Measurements from ENCODE around the gene TBC1D1.

TBC1D1 gene

GRCh38 chr4:38092701-38093100 is 201.8 kb downstream of the TBC1D1 start:
- no peak overlapping the region for H3K4me2 ChIP-seq (ENCODE audit: low read length)
- H3K27ac ChIP-seq = no peak overlapping the region
- no peak overlapping the region for H2AFZ ChIP-seq
- no peak overlapping the region for H3K4me3 ChIP-seq (ENCODE audit: low read depth, low read length)
- no peaks in the 10 kb centered on the region for H3K27me3 ChIP-seq (ENCODE audit: control insufficient read depth, insufficient read depth, low read length)
- no peak overlapping the region for H3K9ac ChIP-seq
- H3K9me3 ChIP-seq (ENCODE audit: control insufficient read depth, low read length) = no peaks in the 10 kb centered on the region
- TF ChIP-seq CTCF (IDR thresholded peaks at IDR 0.05) = no peak
- no peaks in the 10 kb centered on the region for H3K79me2 ChIP-seq
- no peaks in the 10 kb centered on the region for H3K36me3 ChIP-seq (ENCODE audit: control insufficient read depth, insufficient read depth, low read length)
- H3K4me1 ChIP-seq = no peaks in the 10 kb centered on the region

DNA sequence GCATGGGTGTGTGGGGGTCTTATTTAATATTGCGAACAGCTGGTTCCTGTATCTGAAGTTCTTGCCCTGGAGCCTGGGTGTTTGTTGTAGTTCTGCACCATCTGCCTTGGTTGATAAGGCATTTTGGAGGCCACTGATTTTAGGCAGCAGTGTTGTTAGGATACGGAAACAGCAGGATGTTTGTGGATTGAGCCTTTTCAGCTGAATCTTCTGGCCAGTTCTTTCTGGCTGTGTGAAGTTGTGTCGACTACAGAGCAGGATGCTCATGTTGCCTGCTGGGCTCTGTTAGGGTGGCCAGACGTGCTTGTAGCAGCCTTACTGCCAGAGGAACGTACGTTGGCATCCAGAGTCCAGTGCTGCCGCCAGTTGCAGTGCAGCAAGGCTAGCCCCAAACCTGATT is 203.5 kb downstream of the TBC1D1 start:
- no peak overlapping the region for H3K4me2 ChIP-seq (ENCODE audit: low read length)
- H2AFZ ChIP-seq = no peak overlapping the region
- no peaks in the 10 kb centered on the region for H3K79me2 ChIP-seq
- no peak overlapping the region for H3K9ac ChIP-seq
- no peaks in the 10 kb centered on the region for H3K27me3 ChIP-seq (ENCODE audit: control insufficient read depth, insufficient read depth, low read length)
- no peaks in the 10 kb centered on the region for H3K36me3 ChIP-seq (ENCODE audit: control insufficient read depth, insufficient read depth, low read length)
- no peak for TF ChIP-seq CTCF (IDR thresholded peaks at IDR 0.05)
- no peak overlapping the region for H3K27ac ChIP-seq
- H3K4me3 ChIP-seq (ENCODE audit: low read depth, low read length) = no peak overlapping the region
- H3K4me1 ChIP-seq = no peaks in the 10 kb centered on the region
- H3K9me3 ChIP-seq (ENCODE audit: control insufficient read depth, low read length) = no peaks in the 10 kb centered on the region

DNA sequence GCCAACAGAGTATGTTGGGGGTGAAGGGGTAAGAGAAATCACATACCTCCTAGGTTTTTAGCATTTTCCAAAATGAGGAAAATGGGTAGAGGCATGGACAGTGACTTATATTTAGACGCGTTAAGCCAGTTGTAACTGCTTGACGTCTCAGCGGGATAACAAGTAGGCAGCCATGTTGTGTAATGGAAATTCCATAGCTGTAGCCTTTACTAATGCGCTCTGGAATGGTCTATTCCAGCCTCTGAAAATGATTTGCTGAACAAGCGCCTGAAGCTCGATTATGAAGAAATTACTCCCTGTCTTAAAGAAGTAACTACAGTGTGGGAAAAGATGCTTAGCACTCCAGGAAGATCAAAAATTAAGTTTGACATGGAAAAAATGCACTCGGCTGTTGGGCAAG is 204.8 kb downstream of the TBC1D1 start:
- Histone ChIP-seq H3K27me3 (ENCODE audit: control insufficient read depth, insufficient read depth, low read length) (no peaks in the 10 kb centered on the region), H3K79me2 (no peaks in the 10 kb centered on the region), H3K4me2 (ENCODE audit: low read length) (no peak overlapping the region), H2AFZ (no peak overlapping the region), H3K4me3 (ENCODE audit: low read depth, low read length) (no peak overlapping the region), H3K9ac (no peak overlapping the region), H3K4me1 (no peaks in the 10 kb centered on the region), H3K36me3 (ENCODE audit: control insufficient read depth, insufficient read depth, low read length) (no peaks in the 10 kb centered on the region), H3K27ac (no peak overlapping the region), H3K9me3 (ENCODE audit: control insufficient read depth, low read length) (no peaks in the 10 kb centered on the region)
- no peak for TF ChIP-seq CTCF (IDR thresholded peaks at IDR 0.05)

DNA sequence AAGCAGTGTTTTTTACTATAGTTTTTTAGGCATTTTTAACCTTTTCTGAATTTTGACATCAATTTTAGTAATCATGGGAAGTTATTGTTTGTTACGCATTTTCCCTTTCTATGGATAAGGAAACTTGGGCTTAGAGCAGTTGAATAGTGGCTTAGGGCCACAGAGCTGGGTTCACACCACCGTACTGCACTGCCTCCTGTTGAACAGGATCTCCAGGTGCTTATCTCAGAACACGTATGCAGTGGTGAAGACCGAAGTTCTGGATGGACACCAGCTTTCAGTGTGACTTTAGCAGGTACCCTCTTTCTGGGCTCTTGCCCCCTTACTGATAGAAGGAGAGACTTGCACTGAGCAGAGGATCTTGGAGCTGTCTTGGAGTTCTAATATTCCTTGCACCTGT is 206.9 kb downstream of the TBC1D1 start:
- Histone ChIP-seq H3K79me2 (no peaks in the 10 kb centered on the region), H2AFZ (no peak overlapping the region), H3K4me3 (ENCODE audit: low read depth, low read length) (no peak overlapping the region), H3K27ac (no peak overlapping the region), H3K4me1 (no peaks in the 10 kb centered on the region), H3K9me3 (ENCODE audit: control insufficient read depth, low read length) (no peaks in the 10 kb centered on the region), H3K36me3 (ENCODE audit: control insufficient read depth, insufficient read depth, low read length) (no peaks in the 10 kb centered on the region), H3K27me3 (ENCODE audit: control insufficient read depth, insufficient read depth, low read length) (no peaks in the 10 kb centered on the region), H3K9ac (no peak overlapping the region), H3K4me2 (ENCODE audit: low read length) (no peak overlapping the region)
- TF ChIP-seq CTCF (IDR thresholded peaks at IDR 0.05) = no peak

GRCh38 chr4:38099020-38099600 is 208.2 kb downstream of the TBC1D1 start:
- no peaks in the 10 kb centered on the region for H3K4me1 ChIP-seq
- TF ChIP-seq CTCF (IDR thresholded peaks at IDR 0.05) = no peak
- no peak overlapping the region for H3K9ac ChIP-seq
- no peaks in the 10 kb centered on the region for H3K27me3 ChIP-seq (ENCODE audit: control insufficient read depth, insufficient read depth, low read length)
- H3K4me3 ChIP-seq (ENCODE audit: low read depth, low read length) = no peak overlapping the region
- H3K27ac ChIP-seq = no peak overlapping the region
- no peak overlapping the region for H3K4me2 ChIP-seq (ENCODE audit: low read length)
- no peak overlapping the region for H2AFZ ChIP-seq
- H3K9me3 ChIP-seq (ENCODE audit: control insufficient read depth, low read length) = no peaks in the 10 kb centered on the region
- H3K36me3 ChIP-seq (ENCODE audit: control insufficient read depth, insufficient read depth, low read length) = no peaks in the 10 kb centered on the region
- no peaks in the 10 kb centered on the region for H3K79me2 ChIP-seq

Measured in parathyroid adenoma (tissue), 2 donors.